Brain microvascular endothelial cell (primary cell): ENCODE results near the gene KNDC1.

Experiments
- DNase-seq: peaks from one replicate; pipeline ENCODE4 v3.0.0-alpha.2; 2020
- H3K27ac ChIP-seq: fragments of 250-450 bp; sonication (Bioruptor Pico); 2 replicates; pipeline ENCODE4 v1.5.1; 2020; ENCODE audit warnings: mild to moderate bottlenecking, moderate library complexity
- H3K27me3 ChIP-seq: fragments of 250-450 bp; sonication (Bioruptor Pico); replicated peaks from 2 replicates; pipeline ENCODE4 v1.5.1; 2020; ENCODE audit warnings: mild to moderate bottlenecking
- H3K36me3 ChIP-seq: fragments of 250-450 bp; sonication (Bioruptor Pico); replicated peaks from 2 replicates; pipeline ENCODE4 v1.5.1; 2020; ENCODE audit warnings: mild to moderate bottlenecking
- H3K4me3 ChIP-seq: 2 replicates; pipeline ENCODE4 v1.5.1; 2011; ENCODE audit warnings: low read depth, mild to moderate bottlenecking, control low read depth, low read length, moderate library complexity
- CTCF ChIP-seq: IDR thresholded peaks from 2 replicates; pipeline ENCODE4 v1.5.1; 2011; ENCODE audit warnings: low read depth, mild to moderate bottlenecking, moderate library complexity, low read length, control low read depth, inconsistent platforms; ENCODE audit errors: missing control alignments
- in situ Hi-C: cut with HindIII; loops from 2 replicates; pipeline ENCODE4 v1.10.0; 2017; ENCODE audit warnings: low sequenced_read_pairs, low pct_ligation_motif_present

KNDC1 gene

GRCh38 chr10:133166828-133167692 lies 7.0 kb downstream of the KNDC1 start:
- no peak for DNase-seq
- in situ Hi-C loops: no loop called here
- no peak for TF ChIP-seq CTCF
- Histone ChIP-seq H3K4me3 (no peak overlapping the region), H3K27me3 (peaks cover 5% of the 10 kb centered on the region), H3K36me3 (no peaks in the 10 kb centered on the region), H3K27ac (no peak overlapping the region)

DNA sequence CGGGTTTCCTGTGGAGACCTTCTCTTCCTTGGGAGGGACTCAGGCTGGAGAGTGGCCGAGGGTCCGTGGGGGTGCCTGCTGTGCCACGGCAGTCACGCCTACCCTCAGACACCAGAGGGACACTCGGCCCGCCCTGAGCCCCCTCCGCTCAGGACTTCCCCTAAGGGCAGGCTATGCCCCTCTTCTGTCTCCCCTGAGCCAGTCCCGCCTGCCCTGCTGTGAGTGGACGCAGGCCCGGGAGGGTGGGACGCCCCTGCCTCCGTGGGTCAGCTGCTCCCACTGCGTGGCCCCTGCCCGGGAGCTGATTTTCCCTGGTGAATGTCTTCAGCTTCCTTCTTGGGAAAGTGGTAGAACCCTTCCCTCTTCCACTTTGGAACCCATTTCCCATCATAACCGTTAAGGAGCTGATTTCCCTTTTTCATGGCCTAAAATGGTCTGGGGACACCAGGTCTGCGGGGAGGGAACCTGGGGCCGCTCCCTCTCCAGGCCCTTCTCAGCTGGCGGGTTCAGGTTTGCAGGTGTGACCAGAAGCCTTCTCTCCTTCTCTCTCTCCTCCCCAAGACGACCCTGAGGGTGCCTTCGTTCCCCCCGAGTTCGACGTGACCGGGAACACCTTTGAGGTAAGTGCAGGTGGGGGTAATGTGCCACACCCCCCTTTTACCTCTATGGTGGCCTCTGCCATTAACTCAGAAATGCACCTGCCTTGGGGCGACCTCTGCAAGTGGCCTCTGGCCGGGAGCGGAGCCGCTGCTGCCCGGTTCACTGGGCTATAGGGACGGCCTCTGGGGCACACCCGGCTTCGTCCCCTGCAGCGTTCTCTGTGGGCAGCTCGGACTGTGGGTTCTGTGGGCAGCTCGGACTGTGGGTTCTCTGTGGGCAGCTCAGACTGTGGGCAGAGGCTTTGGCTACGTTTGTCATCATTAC lies 7.9 kb downstream of the KNDC1 start:
- H3K27me3 ChIP-seq: no peaks in the 10 kb centered on the region
- in situ Hi-C loops: no loop called here

DNA sequence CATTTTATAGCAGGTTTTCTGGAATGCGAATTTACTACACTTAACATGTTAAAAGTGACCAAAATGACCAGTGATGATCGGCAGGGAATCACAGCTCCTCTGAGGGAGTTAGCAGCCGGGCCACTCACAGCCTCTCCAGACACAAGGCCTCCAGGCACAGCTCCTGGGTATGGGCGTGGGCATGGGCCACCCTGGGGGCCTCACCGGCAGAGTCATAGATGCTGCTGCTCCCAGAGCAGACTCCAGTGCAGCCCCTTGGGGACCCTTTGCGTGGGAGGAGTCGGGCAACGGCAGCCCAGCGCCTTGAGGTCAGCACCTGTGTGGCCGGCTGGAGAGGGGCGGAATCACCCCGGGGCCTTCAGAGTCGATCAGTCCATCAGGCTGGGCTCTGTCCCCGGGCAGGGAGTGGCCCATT lies 8.6 kb downstream of the KNDC1 start:
- Histone ChIP-seq H3K27me3 (no peaks in the 10 kb centered on the region), H3K4me3 (no peak overlapping the region), H3K36me3 (no peaks in the 10 kb centered on the region), H3K27ac (no peak overlapping the region)
- no peak for TF ChIP-seq CTCF
- in situ Hi-C loops: no loop called here
- no peak for DNase-seq

More for the DNA sequence above, 7.9 kb downstream of the KNDC1 start:
- Histone ChIP-seq H3K27ac (no peak overlapping the region), H3K36me3 (no peaks in the 10 kb centered on the region), H3K4me3 (no peak overlapping the region)
- TF ChIP-seq CTCF: no peak
- DNase-seq: no peak

DNA sequence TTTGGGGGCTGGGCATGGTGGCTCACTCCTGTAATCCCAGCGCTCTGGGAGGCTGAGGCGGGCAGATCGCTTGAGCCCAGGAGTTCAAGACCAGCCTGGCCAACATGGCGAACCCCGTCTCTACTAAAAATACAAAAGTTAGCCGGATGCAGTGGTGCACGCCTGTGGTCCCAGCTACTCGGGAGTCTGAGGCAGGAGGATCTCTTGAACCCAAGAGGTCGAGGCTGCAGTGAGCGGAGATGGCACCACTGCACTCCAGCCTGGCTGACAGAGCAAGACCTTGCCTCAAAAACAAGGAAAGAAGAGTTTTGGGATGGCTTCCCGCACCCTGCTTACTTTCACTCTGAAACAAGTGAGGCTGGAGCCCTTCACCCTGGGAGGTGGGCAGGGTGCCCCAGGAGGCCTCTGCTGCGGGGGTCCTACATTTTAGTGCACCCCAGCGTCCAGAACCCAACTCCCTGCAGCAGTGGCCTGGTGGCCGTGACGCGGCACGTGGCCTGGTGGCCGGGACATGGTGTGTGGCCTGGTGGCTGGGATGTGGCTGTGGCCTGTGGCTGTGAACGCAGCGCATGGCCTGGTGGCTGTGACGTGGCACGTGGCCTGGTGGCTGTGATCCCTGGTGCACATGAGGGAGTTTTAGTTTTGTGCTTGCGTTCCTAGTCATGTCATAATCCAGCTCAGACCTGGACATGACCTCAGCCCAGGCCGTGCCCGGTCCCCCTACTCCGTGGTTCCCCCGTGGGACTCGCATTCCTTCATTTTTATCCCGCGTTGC lies 9.3 kb downstream of the KNDC1 start:
- no peak overlapping the region for H3K27ac ChIP-seq
- no peak for TF ChIP-seq CTCF
- DNase-seq: no peak
- no peaks in the 10 kb centered on the region for H3K27me3 ChIP-seq
- no peaks in the 10 kb centered on the region for H3K36me3 ChIP-seq
- no peak overlapping the region for H3K4me3 ChIP-seq
- in situ Hi-C loops: no loop called here

GRCh38 chr10:133170092-133170491 lies 10.1 kb downstream of the KNDC1 start:
- Histone ChIP-seq H3K27ac (no peak overlapping the region), H3K4me3 (no peak overlapping the region), H3K36me3 (no peaks in the 10 kb centered on the region), H3K27me3 (no peaks in the 10 kb centered on the region)
- TF ChIP-seq CTCF: no peak
- DNase-seq: no peak
- in situ Hi-C loops: no loop called here
